HG03095 (cell line): ENCODE data around the gene AOAH.

Source experiments
- ATAC-seq: cut with Tn5 transposase; IDR thresholded peaks from one replicate; pipeline ENCODE4 v1.9.1; 2021; ENCODE audit warnings: moderate library complexity; ENCODE audit not compliant: unreplicated experiment

Gene AOAH

DNA sequence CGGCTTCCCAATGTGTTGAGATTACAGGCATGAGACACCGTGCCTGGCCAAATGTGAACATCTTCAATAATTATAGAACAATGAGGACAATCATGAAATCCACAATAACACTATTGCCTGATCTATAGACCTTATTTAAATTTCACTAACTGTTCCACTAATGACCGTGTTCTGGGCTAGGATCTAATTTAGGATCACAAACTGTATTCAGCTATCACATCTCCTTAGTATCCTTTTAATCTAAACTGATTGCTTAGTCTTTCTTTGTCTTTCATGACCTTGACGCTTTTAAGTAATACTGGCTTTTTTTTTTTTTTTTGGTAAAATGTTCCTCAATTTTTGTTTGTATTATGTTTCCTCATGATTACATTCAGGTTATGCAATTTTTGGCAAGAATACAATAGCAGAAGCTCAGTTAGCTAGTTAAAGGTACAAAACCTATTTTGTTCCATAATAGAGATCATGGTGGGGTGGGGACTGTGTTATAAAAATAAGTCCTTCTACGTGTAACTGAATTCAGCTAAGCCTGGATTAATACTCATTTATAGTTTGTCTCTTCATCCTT is 158.4 kb downstream of the AOAH start:
- no peak for ATAC-seq

DNA sequence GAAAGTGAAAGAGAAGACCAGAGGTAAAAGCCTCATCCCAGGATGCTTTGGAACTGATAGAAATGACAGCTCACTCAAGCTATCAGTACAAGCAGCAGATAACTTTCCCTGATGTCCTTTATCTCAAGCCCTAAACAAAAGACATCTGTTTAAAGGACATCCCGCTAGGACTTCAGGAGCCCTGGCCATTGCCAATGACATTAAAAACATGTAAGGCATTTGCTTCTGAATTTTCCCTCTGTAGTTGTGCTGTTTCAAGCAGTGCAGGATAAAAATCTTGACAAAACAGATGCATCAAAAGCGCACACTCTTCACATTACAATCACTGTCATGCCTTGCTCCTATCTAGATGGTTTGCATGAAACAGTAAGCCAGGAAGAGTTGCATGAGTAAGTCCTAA is 159.8 kb downstream of the AOAH start:
- no peak for ATAC-seq

DNA sequence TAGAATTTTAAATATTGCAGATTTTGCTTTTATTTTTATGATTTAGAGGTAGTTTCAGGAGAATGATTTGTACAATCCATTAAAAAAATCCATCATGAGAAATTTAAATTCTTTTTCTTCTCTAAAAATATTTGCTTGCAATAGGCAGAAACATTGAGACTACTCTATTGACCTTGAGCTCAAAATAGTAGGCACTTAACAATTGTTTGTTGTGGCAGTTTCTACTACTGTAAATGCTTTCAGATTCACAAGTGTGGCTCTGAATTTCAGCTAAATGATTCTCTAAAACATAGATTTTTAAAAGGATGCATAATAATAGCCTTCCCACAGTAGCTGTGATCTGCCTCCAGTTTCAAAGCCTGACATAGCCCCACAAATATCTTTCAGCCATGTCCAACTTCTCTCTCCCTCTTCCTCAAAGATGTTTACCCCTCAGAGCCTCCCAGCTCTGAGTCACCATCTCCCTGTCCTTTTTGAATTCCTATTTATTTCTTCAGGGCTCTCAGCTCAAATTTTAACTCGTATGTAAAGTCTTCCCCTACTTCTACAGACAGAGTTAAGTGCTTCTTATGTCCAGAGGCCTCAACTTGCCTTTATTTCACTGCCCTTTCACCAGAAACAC is 160.5 kb downstream of the AOAH start:
- ATAC-seq, result no peak

DNA sequence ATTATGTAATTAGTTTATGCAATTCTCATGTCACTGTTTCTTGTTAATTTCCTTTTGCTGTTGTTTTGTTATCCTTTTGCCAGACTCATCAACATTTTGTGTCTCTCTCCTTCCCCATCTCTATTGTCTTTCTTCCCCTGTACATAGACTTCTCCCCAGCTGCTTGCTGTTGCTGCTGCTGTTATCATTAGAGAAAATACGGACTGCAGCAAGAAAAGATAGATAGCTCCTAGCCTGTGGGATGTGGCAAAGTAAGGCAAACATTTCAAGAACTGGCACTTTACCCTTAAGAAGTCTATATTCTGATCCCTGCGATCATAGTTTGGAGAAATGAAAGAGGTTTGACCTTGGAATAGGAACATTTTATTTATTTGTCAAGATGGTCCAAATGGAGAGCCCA is 162.2 kb downstream of the AOAH start:
- no peak for ATAC-seq

DNA sequence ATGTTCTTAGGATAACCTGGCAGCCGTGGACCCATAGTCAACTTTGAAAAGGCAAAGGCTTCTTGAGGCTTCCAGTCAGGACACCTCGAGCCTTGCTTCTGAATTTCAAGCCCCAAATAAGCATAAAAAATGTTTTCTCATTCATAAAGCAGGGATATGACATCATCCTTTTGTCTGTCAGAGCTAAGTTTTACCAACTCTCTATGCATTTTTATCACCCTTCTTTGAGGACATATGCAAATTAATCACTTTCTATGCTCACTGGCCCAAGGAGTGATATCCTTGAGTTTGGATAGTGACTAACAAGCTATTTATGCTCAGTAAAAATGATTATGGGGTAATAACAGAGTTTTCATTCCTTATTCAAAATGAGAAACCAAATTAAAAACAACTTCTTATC is 175.3 kb downstream of the AOAH start:
- ATAC-seq, result no peak

DNA sequence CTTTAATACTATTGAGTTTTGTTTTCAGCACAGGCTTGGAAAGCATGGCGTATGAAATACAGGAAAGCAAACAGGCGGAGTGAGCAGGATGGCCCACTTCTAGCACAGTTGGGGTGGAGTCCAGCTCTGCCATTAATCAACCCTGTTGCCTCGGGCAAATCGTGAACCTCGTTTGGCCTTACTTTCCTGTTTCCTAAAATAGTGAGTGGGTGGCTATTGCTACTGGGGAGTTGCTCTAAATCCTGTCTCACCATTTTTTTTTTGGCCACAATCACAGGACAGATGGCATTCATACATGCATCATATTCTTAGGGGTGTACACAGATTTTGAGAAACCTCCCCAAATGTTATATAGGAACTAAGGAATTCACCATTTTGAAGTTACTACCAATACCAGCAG is 176.9 kb downstream of the AOAH start:
- no peak for ATAC-seq

DNA sequence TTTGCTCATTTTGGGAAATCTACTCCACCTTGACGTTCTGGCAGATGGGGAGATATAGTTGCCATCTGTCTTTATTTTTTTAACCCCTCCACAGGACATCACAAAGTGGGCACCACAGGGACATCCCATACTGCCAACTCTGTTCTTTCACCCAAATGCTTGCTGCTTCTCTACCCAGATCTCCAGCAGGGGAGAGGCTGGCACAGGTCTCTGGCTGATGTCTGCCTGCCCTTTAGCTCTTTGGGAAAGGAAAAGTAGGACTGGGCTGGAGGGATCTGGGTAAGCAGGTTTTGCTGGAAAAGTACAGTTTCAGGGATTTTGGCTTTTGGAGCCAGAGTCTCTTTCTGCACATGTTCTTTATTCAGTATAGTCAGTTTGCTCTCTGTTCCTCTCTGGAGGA is 178.0 kb downstream of the AOAH start:
- no peak for ATAC-seq

DNA sequence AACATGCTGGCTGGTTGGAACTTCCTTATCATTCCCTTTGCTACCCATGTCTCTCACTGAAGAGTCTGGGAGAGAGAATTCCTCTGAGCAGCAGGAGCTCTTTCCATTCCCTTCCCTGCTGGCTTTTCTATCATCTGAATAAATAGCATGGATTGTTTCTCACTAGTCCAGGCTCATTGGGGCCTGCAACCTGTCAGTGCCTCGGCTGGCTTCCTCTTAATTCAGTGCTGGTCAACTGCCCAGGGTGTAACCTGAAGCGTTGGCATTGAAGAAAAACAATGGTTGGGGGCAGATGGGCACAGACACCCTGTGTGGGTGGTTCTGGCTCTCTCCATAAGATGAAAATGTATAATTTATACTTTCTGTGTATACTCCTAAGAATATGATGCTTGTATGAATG is 179.0 kb downstream of the AOAH start:
- no peak for ATAC-seq

DNA sequence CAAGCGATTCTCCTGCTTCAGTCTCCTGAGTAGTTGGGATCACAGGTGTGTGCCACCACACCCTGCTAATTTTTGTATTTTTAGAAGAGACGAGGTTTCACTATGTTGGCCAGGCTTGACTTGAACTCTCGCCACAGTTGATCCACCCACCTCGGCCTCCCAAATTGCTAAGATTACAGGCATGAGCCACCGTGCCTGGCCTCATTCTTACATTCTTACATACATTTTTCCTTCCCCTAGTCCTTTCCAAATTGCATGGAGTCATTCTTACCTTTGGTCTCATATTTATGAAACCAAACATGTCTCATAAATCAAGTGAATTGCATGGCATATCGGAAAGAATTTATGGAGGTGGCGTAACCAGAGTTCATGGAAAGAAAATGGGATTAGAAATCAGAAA is 186.2 kb downstream of the AOAH start:
- no peak for ATAC-seq

DNA sequence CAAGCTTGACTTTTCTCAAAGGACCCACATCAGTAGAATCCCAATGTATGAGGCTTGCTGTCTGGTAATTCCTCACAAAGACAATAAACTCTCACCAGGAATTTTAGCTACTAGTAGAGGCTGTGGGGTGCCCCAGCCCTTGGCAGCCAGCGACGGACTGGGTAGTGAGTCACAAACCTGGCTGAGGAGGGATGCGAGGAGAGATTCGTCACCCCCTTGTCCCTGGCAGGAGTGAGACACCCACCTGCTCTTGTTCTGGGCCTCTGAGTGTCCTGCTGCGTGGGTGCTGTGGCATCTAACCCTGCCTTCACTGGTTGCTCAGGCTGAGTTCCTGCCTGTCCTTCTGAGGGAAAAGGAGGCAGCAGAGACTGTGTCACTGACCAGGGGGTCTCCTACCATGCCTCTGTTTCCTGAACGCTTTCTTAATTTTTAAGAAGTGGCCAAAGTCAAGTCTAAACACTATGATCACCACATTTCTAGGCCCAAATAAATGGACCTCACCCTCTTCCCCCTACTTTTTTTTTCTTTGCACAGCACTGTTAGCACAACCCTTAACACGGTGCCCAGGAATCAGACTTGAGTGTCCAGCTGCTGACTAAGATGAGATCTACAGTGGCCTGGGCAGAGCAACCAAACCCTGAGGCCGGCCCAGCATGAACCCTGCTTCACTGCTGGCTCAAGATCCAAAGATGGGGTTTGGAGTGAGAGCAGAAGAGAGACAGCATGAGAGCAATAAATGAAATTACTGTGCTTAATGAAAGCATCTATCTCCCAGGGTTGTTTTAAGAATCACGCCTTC is 188.2 kb downstream of the AOAH start:
- no peak for ATAC-seq

DNA sequence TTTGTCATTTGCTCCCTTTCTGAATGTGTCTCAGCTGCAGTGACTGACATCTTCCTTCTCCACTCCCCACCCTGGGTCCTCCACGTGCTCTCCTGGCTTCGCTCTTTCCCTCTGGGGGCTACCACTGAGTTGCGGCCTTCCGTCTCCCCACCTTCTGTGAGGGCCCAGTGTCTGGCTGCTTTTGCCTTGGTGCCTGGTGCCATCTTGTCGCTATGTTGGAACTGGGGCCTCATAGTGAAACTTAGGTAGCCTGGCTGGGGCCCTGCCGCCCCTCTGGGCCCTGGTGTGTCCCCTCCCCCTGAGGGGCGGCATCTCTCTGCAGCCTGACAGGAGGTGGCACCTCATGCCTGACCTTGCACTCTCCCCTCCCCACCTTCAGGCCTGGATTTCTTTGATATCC is 190.6 kb downstream of the AOAH start:
- no peak for ATAC-seq

DNA sequence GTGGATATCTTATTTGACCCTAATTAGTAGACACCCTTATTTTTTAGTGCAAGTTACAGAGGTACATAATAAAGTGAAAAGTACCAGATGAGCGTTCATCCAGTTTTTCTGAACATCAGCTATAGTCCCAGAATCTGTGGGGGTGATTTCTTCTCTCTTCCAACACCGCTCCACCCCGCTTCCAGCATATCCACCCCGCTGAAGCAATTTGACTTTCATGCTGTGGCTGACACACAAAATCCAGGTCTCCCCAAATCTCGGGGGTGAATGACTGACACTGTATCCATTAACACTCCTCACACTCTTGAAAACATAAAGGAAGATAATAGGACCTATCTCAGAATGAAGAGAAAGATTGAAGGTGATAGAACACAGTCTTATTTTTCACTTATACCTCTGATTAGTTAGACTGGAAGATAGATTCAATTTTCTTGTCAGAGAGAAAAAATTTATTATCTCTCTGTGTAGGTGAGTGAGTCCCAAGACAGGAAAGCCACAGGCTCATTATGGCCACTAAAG is 191.3 kb downstream of the AOAH start:
- no peak for ATAC-seq

DNA sequence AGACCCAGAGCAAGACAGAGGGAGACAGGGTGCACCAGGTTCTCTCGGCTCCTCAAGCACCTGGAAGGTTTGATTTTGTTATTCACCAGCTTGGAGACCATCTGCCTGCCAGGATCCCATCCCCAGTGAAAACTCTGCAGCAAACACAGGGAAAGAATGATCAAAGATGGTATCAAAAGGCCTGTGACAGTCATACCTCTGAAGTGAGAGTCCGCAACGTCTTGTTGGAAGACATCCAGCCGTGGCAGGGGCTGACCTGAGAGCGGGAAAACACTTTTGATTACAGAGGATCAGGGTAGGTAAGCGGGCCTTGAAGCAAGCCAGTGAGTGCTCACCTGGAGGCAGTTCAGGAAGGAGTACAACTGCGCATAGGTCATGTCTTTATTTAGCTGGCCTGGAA is 192.3 kb downstream of the AOAH start:
- ATAC-seq, result no peak

DNA sequence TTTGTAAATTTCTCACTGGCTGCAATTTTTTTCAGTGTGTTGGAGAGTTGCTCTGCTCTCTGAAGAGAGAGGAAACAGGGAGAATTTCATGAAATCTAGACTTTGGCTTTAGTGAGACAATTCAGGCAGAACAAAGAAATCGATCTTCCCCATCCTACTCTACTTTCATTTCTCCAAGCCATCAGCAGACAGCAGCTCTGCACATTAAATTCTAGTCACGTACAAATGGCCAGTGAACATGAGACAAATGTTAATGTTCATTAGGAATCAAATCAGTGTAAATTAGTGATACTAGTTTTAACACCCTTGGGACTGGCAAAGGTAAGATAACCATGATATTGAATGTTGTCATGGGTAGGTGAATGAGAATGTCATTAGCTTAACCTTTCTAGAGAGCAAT is 193.8 kb downstream of the AOAH start:
- ATAC-seq, result no peak

DNA sequence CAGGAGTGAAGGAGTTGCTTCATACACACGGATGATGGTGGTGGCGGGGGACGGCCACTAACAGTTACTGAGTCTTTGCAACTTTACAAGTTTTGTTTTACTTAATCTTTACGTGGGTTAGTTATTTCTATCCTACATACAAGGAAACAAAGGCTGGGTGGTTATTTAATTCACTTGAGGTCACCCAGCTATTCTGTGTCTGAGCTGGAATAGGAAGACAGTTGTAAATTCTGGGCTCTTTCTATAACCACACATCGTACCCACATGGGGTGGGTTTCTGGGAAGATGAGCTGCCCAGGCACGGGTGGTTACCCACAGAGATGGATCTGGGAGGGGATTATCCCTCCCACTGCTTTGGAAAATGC is 196.8 kb downstream of the AOAH start:
- ATAC-seq, result no peak

DNA sequence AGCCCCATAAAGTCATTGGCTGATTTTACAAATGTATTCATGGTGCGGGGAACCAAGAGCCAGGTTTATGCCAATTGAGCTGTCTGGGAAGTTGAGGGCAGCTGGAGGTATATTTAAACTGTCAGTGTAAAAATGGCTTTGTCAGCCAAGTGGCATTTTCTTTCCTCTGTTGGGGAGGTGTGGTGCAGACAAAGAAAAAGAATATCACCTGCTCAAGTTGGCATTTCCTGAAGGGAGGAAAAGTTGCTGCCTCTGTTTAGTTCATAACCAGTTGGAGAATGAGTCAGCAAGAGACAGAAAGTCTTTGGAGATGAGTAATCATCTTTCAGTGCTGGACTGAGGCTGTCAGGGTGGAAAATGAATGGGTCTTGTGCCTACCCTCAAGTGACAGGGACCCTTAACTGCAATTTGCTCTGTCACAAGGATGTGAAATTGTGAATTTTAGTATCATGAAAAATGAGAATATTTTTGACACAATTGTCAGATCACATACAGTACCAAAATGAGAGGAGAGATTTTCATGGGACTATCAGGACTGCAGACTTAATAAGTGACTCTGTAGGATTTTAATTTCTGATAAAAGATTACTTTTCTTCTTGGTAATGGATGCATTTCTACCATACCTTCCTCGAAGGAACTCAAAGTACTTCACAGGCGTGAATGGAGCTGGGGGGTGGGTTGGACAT is 197.3 kb downstream of the AOAH start:
- ATAC-seq, result no peak

DNA sequence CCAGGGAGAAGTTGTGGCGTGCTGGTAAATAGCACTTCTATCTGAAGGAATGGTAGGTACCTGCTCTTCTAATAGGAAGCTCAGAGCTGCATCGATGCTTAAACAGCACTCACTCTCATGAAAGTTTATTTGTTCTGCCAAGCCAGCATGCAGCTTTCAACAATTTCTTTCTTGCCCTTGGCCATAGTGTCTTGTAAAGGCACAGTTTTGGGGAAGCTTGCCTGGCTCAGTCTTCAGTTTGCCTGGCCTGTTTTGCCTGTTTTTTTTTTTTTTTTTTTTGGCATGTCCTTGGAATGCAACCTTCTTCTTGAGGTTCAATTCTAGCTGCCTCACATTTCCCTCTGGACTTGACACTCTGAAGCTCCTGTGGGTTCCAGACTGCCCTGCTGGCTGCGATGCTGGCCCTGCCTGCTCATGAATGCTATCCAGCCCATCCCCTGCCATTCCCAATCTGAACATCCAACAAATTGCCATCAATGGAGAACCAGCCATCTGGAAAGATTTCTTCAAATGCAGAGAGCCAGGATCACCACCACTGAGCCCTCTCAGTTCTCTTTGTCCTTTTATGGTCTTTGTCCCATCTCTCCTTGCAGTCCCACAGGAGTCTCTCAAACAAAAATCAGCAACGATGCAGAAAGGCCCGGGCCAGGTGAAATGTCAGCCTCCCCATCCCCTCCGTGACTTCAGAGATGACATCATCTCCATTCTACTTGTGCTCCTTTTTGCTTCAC is 200.8 kb downstream of the AOAH start:
- ATAC-seq, result no peak

DNA sequence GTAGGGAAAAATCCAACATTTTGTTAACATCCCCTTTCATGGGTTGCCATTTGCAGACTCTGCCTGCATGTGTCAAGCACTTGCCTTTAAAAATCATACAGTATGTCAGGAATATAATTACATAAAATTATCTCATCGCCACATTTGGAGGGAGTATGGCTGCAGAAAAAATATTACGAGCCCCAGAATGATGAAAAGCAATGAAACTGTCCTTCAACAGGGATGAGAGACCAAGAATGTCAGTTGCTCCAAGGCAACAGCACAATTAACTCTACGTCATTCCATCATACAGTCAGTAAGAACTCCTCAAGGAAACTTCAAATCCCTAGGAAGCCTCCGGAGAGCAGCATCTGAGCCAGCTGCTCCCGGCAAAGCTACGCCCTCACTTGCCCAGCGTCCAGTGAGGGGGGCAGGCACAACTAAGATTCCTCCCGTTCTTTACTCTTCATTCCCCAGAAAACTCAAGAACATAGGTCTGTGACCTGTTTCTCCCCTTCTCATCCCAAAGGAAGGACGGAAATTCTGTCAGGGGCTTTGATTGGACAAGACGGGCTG is 201.8 kb downstream of the AOAH start:
- ATAC-seq, result no peak

DNA sequence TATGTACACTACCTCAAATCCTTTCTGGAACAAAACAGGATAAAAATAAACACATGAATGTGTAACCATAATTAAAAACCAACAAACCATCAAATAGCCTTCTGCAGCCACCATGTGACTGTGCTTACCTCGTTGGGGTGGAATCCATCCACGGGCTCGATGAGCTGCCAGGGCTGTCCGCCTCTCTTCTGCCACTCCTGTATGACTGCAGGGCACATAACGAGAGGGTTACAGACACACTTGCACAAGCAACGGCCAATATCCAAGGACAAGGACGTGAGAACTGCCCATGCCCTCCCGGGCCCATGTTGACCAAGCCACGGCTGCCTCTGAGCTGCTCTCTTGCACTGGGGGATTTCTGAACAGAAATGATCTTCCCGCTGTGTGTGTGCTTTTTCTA is 202.4 kb downstream of the AOAH start:
- no peak for ATAC-seq

DNA sequence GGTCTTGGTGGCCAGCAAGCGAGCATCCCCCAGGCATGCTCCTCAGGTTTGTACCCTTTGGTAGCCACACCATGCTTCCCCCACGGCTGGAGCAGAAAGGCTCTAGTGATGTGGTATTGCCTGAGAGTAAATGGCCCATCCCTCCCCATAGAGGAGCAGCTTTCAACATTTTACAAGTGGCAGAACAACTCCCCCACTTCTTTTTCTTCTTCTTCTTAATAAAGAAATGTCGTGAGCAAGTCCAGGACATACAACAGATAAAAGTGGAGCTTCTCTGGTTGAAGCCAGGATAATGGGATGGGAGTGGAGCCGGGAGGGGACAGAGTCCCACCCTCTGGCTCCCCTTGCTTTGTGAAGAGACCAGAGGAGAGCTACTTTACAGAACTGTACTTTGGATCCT is 203.2 kb downstream of the AOAH start:
- no peak for ATAC-seq

DNA sequence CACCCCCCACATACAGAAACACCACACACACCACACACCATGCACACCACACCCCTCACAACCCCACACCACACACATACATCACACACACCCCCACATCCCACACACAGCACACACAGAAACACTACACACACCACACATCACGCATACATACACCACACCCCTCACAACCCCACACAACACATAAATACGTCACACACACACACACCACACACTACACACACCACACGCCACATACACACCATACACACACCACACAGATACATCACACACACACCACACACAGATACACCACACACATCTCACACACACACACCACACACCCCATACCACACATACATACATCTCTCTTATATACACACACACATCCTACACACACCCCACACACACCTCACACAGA is 208.4 kb downstream of the AOAH start:
- ATAC-seq, result no peak
